ENCODE results near the gene ACAN.

DNA sequence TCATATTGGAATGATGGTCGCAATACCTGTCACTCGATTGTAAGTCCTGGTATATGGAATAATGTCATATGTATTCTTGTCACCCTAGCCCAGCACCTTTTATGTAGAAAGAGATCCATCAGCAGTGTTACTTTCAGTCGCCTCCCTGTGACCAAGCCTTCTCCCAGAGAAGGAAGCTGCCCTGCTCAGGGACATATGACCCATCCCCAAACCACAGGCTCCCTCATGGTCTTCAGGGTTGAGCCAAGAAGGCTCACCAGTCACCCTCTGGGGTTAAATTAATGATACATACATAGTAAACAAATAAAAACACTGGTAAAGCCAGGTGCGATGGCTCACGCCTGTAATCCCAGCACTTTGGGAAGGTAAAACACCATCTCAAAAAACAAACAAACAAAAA lies 114.5 kb downstream of the ACAN start:
- TF ChIP-seq CTCF (IDR thresholded peaks at IDR 0.05; ENCODE audit: low read length) (no peak), EZH2phosphoT487 (IDR thresholded peaks at IDR 0.05; ENCODE audit: low read length) (no peak)

Data from MM.1S (cell line).